Prostate gland (tissue), 2 donors: ENCODE measurements around the gene CREG1. TPM values are rescaled to one million over a fixed set of nuclear protein-coding genes. Genes with fewer than 3 reads are reported as not detected.

Experiments used
- DNase-seq: peaks from one replicate; pipeline ENCODE4 v3.0.0-alpha.2; 2019; ENCODE audit warnings: low spot score
- H3K27ac ChIP-seq, 2 donors: fragments of 200-600 bp; sonication (generic); 2 replicates each; pipeline ENCODE4 v1.5.1; 2017 to 2019
- H3K27me3 ChIP-seq: fragments of 200-600 bp; sonication (generic); replicated peaks from 2 replicates; pipeline ENCODE4 v1.5.1; 2019; ENCODE audit not compliant: insufficient read depth
- H3K36me3 ChIP-seq, 2 donors: fragments of 200-600 bp; sonication (generic); 1 replicate in 1 of 2; 2 replicates in 1 of 2; pipeline versions ENCODE4 v1.5.1 to v1.8.1; 2017 to 2019
- H3K4me1 ChIP-seq: fragments of 200-600 bp; sonication (generic); replicated peaks from 2 replicates; pipeline ENCODE4 v1.5.1; 2019
- H3K4me3 ChIP-seq, 2 donors: fragments of 200-600 bp; sonication (generic); 2 replicates each; pipeline ENCODE4 v1.5.1; 2017 to 2019
- H3K9me3 ChIP-seq: fragments of 200-600 bp; sonication (generic); 2 replicates; pipeline ENCODE4 v1.5.1; 2017
- POLR2A ChIP-seq: fragments of 450-650 bp; IDR thresholded peaks from one replicate; pipeline ENCODE4 v1.6.1; 2016; ENCODE audit warnings: antibody characterized with exemption, mild to moderate bottlenecking
- POLR2AphosphoS5 ChIP-seq: sonication (generic); formaldehyde crosslinking; IDR thresholded peaks from one replicate; pipeline ENCODE4 v1.6.1; 2017; ENCODE audit warnings: antibody characterized with exemption
- WGBS: methylation state at CpG from one replicate; pipeline ENCODE4 v1.1.5; 2018; 5-methylcytosine and 5-hydroxymethylcytosine counted together
- intact Hi-C: fragments of 100-400 bp; cut with DNase I; formaldehyde crosslinking; loops from one replicate; pipeline ENCODE4 v1.14.2; 2022
- total RNA-seq, 2 donors: library from RNA; depleted of rRNA; stranded (reverse); fragments of >200 nt; gene quantifications; one replicate each; pipeline ENCODE4 v1.1.0, GENCODE V29; 2016
- TF ChIP-seq, protein P1 (sequence below), 4 experiments: fragments of 200-600 bp in 2 of 4; fragments of 450-650 bp in 2 of 4; sonication (generic) in 2 of 4; IDR thresholded peaks; 1 replicate in 3 of 4; 2 replicates in 1 of 4; pipeline ENCODE4 v1.5.1; 2016 to 2019; ENCODE audit warnings: antibody characterized with exemption in 4 of 4, mild to moderate bottlenecking in 2 of 4, moderate library complexity in 2 of 4

CREG1 gene
- total RNA-seq, 2 donors from 2014 or later: 132 to 204 TPM

DNA sequence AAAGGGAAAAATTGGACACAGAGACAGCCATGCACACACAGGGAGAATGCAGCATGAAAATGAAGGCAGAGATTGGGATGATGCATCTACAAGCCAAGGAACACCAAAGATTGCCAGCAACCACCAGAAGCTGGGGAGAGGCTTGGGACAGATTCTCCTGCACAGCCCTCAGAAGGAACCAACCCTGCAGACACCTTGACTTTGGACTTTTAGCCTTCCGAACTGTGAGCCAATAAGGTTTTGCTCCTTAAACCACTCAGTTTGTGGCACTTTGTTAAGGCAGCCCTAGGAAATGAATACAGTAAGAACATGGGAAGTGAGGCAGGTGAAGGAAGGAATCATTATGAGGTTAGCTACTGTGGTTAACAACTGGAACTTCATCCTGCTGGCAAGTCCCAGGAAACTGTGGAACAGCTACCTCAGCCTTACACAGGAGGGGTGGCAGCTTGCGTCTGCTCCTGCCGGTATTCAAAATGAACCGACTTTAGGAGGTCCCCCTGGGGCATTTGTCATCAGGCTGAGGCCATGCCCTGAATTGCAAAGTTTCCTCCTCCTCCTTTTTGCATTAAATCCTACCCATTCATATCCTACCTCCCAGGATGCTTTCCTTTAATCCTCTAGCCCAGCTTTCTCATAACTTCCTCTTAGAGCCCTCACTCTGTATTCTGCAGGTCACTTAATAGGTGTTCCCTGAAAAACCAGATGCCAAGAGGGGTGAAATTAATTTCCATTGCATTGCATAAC lies 50.7 kb downstream of the CREG1 start:
- Histone ChIP-seq H3K9me3 (no peaks in the 10 kb centered on the region), H3K36me3 (no peaks in the 10 kb centered on the region), H3K4me3 (no peak overlapping the region), H3K4me1 (no peaks in the 10 kb centered on the region), H3K27ac (no peak overlapping the region), H3K27me3 (peaks cover 2% of the 10 kb centered on the region)
- WGBS: 55% methylated on average over 4 of the region's 4 CpGs
- DNase-seq: no peak
- TF ChIP-seq POLR2A (no peak), POLR2AphosphoS5 (no peak)
- TF ChIP-seq, protein P1, sequence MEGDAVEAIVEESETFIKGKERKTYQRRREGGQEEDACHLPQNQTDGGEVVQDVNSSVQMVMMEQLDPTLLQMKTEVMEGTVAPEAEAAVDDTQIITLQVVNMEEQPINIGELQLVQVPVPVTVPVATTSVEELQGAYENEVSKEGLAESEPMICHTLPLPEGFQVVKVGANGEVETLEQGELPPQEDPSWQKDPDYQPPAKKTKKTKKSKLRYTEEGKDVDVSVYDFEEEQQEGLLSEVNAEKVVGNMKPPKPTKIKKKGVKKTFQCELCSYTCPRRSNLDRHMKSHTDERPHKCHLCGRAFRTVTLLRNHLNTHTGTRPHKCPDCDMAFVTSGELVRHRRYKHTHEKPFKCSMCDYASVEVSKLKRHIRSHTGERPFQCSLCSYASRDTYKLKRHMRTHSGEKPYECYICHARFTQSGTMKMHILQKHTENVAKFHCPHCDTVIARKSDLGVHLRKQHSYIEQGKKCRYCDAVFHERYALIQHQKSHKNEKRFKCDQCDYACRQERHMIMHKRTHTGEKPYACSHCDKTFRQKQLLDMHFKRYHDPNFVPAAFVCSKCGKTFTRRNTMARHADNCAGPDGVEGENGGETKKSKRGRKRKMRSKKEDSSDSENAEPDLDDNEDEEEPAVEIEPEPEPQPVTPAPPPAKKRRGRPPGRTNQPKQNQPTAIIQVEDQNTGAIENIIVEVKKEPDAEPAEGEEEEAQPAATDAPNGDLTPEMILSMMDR (IDR thresholded peaks at IDR 0.05): no peak
- intact Hi-C loops: no loop called here

DNA sequence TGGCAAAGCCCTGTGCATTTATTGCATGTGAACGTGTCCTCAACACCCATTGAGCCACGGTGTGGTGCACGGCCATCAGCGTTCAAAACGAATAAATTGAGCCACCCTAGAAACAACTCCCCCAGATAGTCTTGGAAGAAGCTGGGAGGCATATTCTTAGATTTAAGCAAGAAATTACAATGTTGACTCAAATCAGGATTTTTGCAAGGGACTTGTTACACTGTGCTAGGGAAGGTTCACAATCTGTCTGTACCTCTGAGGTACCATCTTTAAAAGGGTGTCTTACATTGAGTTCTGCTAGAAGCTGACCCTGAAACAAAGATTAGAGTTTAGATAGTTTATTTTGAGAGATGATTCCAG lies 51.4 kb downstream of the CREG1 start:
- no peak for DNase-seq
- no peak overlapping the region for H3K4me3 ChIP-seq
- H3K27ac ChIP-seq: no peak overlapping the region
- 81% methylated on average over 5 of the region's 5 CpGs for WGBS
- no peaks in the 10 kb centered on the region for H3K36me3 ChIP-seq
- H3K4me1 ChIP-seq: no peaks in the 10 kb centered on the region
- TF ChIP-seq POLR2A (no peak), POLR2AphosphoS5 (no peak)
- TF ChIP-seq, protein P1 (IDR thresholded peaks at IDR 0.05): no peak
- intact Hi-C loops: no loop called here
- peaks cover 2% of the 10 kb centered on the region for H3K27me3 ChIP-seq
- H3K9me3 ChIP-seq: no peaks in the 10 kb centered on the region

DNA sequence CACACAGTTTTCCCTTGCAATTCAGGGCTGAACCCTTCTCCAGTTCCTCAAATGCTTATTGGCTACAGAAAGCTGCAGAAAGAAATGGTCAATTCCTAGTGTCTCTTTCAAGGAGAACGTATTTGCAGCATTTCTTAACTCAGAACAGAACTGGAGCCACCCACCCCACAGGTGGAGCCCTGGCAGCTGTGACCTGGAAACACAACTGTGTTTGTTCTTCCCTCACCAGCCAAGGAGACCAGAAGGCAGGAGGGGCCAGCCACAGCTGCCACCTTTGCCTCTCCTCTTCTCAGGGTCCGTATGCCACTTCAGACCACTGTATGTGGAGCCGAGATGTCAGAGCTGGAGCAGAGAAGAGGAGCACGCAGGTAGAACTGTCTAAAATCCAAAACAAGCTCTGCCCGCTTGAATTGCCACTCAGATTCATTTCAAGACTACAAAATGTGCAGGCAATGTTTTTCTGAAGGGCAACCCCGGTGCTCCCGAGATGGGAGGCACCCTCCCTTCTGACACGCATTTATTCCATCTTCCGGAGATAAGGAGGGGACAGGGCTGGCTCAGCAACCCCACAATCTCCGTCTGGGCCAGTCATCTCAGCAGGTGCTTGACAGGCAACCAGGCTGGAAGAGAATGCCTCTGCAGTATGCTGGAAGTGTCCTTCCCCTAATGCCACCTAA lies 51.9 kb downstream of the CREG1 start:
- no peak for DNase-seq
- TF ChIP-seq POLR2AphosphoS5: no peak
- TF ChIP-seq, protein P1 (IDR thresholded peaks at IDR 0.05): no peak
- no peak for TF ChIP-seq POLR2A
- Histone ChIP-seq H3K36me3 (no peaks in the 10 kb centered on the region), H3K27ac (no peak overlapping the region), H3K27me3 (peaks cover 2% of the 10 kb centered on the region), H3K4me3 (no peak overlapping the region), H3K9me3 (no peaks in the 10 kb centered on the region), H3K4me1 (no peaks in the 10 kb centered on the region)
- 71% methylated on average over 10 of the region's 10 CpGs for WGBS
- intact Hi-C loops: no loop called here

DNA sequence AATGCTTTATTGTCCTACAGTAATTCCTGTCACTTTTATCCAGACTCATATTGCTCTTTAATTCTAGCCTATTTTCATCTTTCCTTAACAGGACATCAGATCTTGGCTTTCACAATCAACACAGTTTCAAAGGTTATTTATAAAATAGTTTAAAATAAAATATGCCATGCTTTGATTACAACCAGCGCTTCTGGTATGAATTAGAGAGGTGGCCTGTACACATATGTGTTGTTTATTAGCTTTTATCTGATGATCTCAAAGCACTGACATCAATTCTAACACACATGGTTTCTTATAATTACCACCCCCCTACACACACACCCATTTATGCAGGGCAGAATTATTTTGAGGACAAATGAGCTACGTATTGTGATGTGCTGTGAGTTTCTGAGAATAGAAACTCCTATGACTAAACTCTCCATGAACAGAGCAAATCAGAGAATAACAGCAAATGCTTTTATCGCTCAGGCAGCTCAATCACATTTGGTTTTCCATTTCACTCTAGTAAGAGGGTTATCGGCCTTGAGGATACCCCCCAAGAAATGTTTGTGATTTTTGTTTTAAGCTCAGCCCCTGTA lies 53.2 kb downstream of the CREG1 start:
- no peak for DNase-seq
- intact Hi-C loops: no loop called here
- Histone ChIP-seq H3K27ac (no peak overlapping the region), H3K4me3 (no peak overlapping the region), H3K36me3 (no peaks in the 10 kb centered on the region), H3K9me3 (no peaks in the 10 kb centered on the region), H3K4me1 (no peaks in the 10 kb centered on the region), H3K27me3 (peaks cover 2% of the 10 kb centered on the region)
- TF ChIP-seq POLR2A (no peak), POLR2AphosphoS5 (no peak)
- TF ChIP-seq, protein P1 (IDR thresholded peaks at IDR 0.05): no peak
- 89% methylated on average over 4 of the region's 4 CpGs for WGBS
